Mesodermal cell (in vitro differentiated cells): Measurements from ENCODE around the gene THSD7B.

Source experiments
- H3K27ac ChIP-seq: 2 replicates; pipeline ENCODE4 v1.7.0; 2013; ENCODE audit warnings: mild to moderate bottlenecking, low read depth, low read length, moderate library complexity; ENCODE audit not compliant: severe bottlenecking
- H3K36me3 ChIP-seq: 2 replicates; pipeline ENCODE4 v1.7.1; 2013; ENCODE audit warnings: mild to moderate bottlenecking, low read length, moderate library complexity; ENCODE audit not compliant: control insufficient read depth, insufficient read depth
- H3K4me1 ChIP-seq: one replicate; pipeline ENCODE4 v1.7.1; 2013; ENCODE audit warnings: mild to moderate bottlenecking, low read length; ENCODE audit not compliant: insufficient read depth, control insufficient read depth, poor library complexity, severe bottlenecking
- H3K4me3 ChIP-seq: 2 replicates; pipeline ENCODE4 v1.7.0; 2013; ENCODE audit warnings: low read length, control low read depth, mild to moderate bottlenecking; ENCODE audit not compliant: insufficient read depth, poor library complexity, severe bottlenecking; ENCODE audit errors: extremely low read depth
- H3K9me3 ChIP-seq: 2 replicates; pipeline ENCODE4 v1.7.1; 2013; ENCODE audit warnings: mild to moderate bottlenecking, low read length, moderate library complexity; ENCODE audit not compliant: control insufficient read depth
- WGBS, 2 experiments: methylation state at CpG; one replicate each; pipeline ENCODE4 v1.1.5; 2013; ENCODE audit warnings: missing lambda C conversion rate in 2 of 2; ENCODE audit not compliant: insufficient coverage in 2 of 2; 5-methylcytosine and 5-hydroxymethylcytosine counted together

Gene THSD7B

GRCh38 chr2:137123226-137123625 lies 357.9 kb downstream of the THSD7B start:
- Histone ChIP-seq H3K9me3 (no peaks in the 10 kb centered on the region), H3K36me3 (no peaks in the 10 kb centered on the region), H3K4me1 (no peaks in the 10 kb centered on the region), H3K27ac (no peak overlapping the region), H3K4me3 (no peak overlapping the region)
- WGBS, 2 experiments: 71 to 100% methylated on average over 1 of the region's 1 CpG

- Histone ChIP-seq H3K4me3 (no peak overlapping the region), H3K9me3 (no peaks in the 10 kb centered on the region), H3K36me3 (no peaks in the 10 kb centered on the region), H3K27ac (no peak overlapping the region), H3K4me1 (no peaks in the 10 kb centered on the region)
- 68 to 83% methylated on average over 1 to 3 of the region's 3 CpGs for WGBS, 2 experiments
These were observed 367.9 kb downstream of the THSD7B start for GRCh38 chr2:137133225-137133624.

GRCh38 chr2:137138263-137138662 lies 372.9 kb downstream of the THSD7B start:
- H3K27ac ChIP-seq: no peak overlapping the region
- no peaks in the 10 kb centered on the region for H3K9me3 ChIP-seq
- no peaks in the 10 kb centered on the region for H3K36me3 ChIP-seq
- H3K4me3 ChIP-seq: no peak overlapping the region
- no peaks in the 10 kb centered on the region for H3K4me1 ChIP-seq

- H3K9me3 ChIP-seq: no peaks in the 10 kb centered on the region
- H3K36me3 ChIP-seq: no peaks in the 10 kb centered on the region
- no peak overlapping the region for H3K27ac ChIP-seq
- no peak overlapping the region for H3K4me3 ChIP-seq
- no CpG with 5 or more reads among the region's 2 CpGs for WGBS, 2 experiments
- no peaks in the 10 kb centered on the region for H3K4me1 ChIP-seq
These were observed 386.4 kb downstream of the THSD7B start for GRCh38 chr2:137151731-137152130.

- Histone ChIP-seq H3K4me1 (no peaks in the 10 kb centered on the region), H3K4me3 (no peak overlapping the region), H3K27ac (no peak overlapping the region), H3K36me3 (no peaks in the 10 kb centered on the region), H3K9me3 (no peaks in the 10 kb centered on the region)
- WGBS, 2 experiments: no CpG with 5 or more reads among the region's 1 CpG
These were observed 389.6 kb downstream of the THSD7B start for GRCh38 chr2:137154946-137155345.

GRCh38 chr2:137155356-137156104 lies 390.2 kb downstream of the THSD7B start:
- Histone ChIP-seq H3K36me3 (no peaks in the 10 kb centered on the region), H3K4me1 (no peaks in the 10 kb centered on the region), H3K27ac (no peak overlapping the region), H3K4me3 (no peak overlapping the region), H3K9me3 (no peaks in the 10 kb centered on the region)
- WGBS, 2 experiments: 78 to 89% methylated on average over 3 of the region's 4 CpGs

GRCh38 chr2:137156221-137156844 lies 391.0 kb downstream of the THSD7B start:
- no peak overlapping the region for H3K27ac ChIP-seq
- H3K36me3 ChIP-seq: no peaks in the 10 kb centered on the region
- no peak overlapping the region for H3K4me3 ChIP-seq
- no peaks in the 10 kb centered on the region for H3K4me1 ChIP-seq
- WGBS, 2 experiments: 75 to 89% methylated on average over 4 of the region's 4 CpGs
- H3K9me3 ChIP-seq: no peaks in the 10 kb centered on the region

- Histone ChIP-seq H3K4me1 (no peaks in the 10 kb centered on the region), H3K4me3 (no peak overlapping the region), H3K36me3 (no peaks in the 10 kb centered on the region), H3K27ac (no peak overlapping the region), H3K9me3 (no peaks in the 10 kb centered on the region)
- 67% methylated on average over 1 of the region's 1 CpG; no CpG with 5 or more reads in 1 of the 2 experiments for WGBS, 2 experiments
These were observed 392.5 kb downstream of the THSD7B start for GRCh38 chr2:137157851-137158250.

- Histone ChIP-seq H3K4me3 (no peak overlapping the region), H3K36me3 (no peaks in the 10 kb centered on the region), H3K27ac (no peak overlapping the region), H3K4me1 (no peaks in the 10 kb centered on the region), H3K9me3 (no peaks in the 10 kb centered on the region)
These were observed 395.9 kb downstream of the THSD7B start for GRCh38 chr2:137161250-137161649.

- Histone ChIP-seq H3K4me3 (no peak overlapping the region), H3K4me1 (no peaks in the 10 kb centered on the region), H3K27ac (no peak overlapping the region), H3K36me3 (no peaks in the 10 kb centered on the region), H3K9me3 (no peaks in the 10 kb centered on the region)
- WGBS, 2 experiments: 83% methylated on average over 3 of the region's 4 CpGs; no CpG with 5 or more reads in 1 of the 2 experiments
These were observed 400.6 kb downstream of the THSD7B start for GRCh38 chr2:137165968-137166367.

GRCh38 chr2:137167651-137168050 lies 402.3 kb downstream of the THSD7B start:
- WGBS, 2 experiments: 100% methylated on average over 1 of the region's 3 CpGs; no CpG with 5 or more reads in 1 of the 2 experiments
- Histone ChIP-seq H3K9me3 (no peaks in the 10 kb centered on the region), H3K36me3 (no peaks in the 10 kb centered on the region), H3K27ac (no peak overlapping the region), H3K4me3 (no peak overlapping the region), H3K4me1 (peaks cover 6% of the 10 kb centered on the region)
